Activated naive CD8-positive, alpha-beta T cell treated with anti-CD3 and anti-CD28 coated beads, Interleukin-2, amount 10 ng/mL, durations not matched to agents 7 days and 5 days (primary cell): ENCODE results near the gene PCDHB5. TPM values are rescaled to one million over a fixed set of nuclear protein-coding genes. Genes with fewer than 3 reads are reported as not detected.
"Not testable (repeated sequence)": the region's sequence is repeated elsewhere in the genome, so short reads cannot be mapped to it uniquely, and the experiment has no call there.

ENCODE experiments used
- ATAC-seq: fragments of 150-1000 bp; cut with Tn5 transposase; one replicate; pipeline ENCODE4 v1.10.0; 2021; ENCODE audit warnings: low read depth, moderate library complexity
- POLR2A ChIA-PET: fragments of 350-600 bp; sonication (Branson Sonifier 250); formaldehyde crosslinking; loops from one replicate; lab custom pipeline; 2021; ENCODE audit warnings: antibody characterized with exemption; lab: Charles Lee
- DNase-seq: peaks from one replicate; pipeline ENCODE4 v3.0.0; 2021
- H3K27ac Mint-ChIP-seq: one replicate; pipeline ENCODE4 v1.8.0; 2022; ENCODE audit warnings: mild to moderate bottlenecking, mixed read lengths
- H3K27me3 Mint-ChIP-seq: one replicate; pipeline ENCODE4 v1.8.0; 2022; ENCODE audit warnings: mild to moderate bottlenecking, moderate library complexity, mixed read lengths
- H3K36me3 Mint-ChIP-seq: one replicate; pipeline ENCODE4 v1.8.0; 2021; ENCODE audit warnings: mild to moderate bottlenecking, mixed read lengths
- H3K4me1 Mint-ChIP-seq: one replicate; pipeline ENCODE4 v1.8.0; 2021; ENCODE audit warnings: mixed read lengths
- H3K4me3 Mint-ChIP-seq: one replicate; pipeline ENCODE4 v1.8.0; 2022; ENCODE audit warnings: mild to moderate bottlenecking, moderate library complexity, mixed read lengths
- H3K9me3 Mint-ChIP-seq: one replicate; pipeline ENCODE4 v1.8.0; 2021; ENCODE audit warnings: mixed read lengths
- total RNA-seq, 2 experiments: library from RNA; stranded (reverse); gene quantifications; one replicate each; pipeline ENCODE4 v1.2.3, GENCODE V29; 2021

PCDHB5 gene
- total RNA-seq, 2 experiments from 2014 or later, result not detected

DNA sequence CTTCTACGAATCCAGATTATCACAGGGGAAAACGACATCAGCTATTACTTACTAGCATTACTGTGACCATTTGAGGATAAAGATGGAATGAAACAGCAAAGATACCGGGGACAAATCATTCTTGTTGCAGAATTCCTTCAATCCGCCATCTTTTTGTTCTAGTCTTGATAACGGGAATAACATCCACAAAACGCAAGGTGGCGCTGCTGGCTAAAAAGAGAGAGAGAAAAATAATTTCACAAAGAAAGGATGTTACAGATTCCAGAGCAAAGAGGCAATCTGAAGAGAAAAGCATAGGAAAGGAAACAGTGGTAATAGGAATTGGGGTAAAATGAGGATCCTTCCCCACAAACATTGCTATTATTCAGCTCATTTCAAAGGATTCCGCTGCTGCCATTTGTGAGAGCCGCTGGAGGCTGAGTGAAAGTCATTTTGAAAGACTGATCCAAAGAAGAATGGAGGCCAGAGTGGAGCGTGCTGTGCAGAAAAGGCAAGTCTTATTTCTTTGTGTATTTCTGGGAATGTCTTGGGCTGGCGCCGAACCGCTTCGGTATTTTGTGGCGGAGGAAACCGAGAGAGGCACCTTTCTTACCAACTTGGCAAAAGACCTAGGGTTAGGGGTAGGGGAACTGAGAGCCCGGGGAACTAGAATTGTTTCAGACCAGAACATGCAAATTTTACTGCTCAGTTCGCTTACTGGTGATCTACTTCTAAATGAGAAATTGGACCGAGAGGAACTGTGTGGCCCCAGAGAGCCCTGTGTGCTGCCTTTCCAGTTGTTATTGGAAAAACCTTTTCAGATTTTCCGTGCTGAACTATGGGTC lies 37.6 kb downstream of the PCDHB5 start, which contains the start of gene PCDHB7:
Gene PCDHB7, plus strand, starts transcription at position 264 of the 824 bp plus-strand sequence. Its CDS starts 192 bp downstream, at position 456.
- POLR2A ChIA-PET, result no interaction called here
- Mint-ChIP-seq H3K4me3 (no peak within 1 kb of the TSS), H3K4me1 (no peaks in the 10 kb centered on the region), H3K9me3 (peaks cover 1% of the 10 kb centered on the region), H3K27ac (no peak within 1 kb of the TSS), H3K27me3 (no peaks in the 10 kb centered on the region), H3K36me3 (no peaks in the 10 kb centered on the region)
- DNase-seq, result no peak
- no peak for ATAC-seq

GRCh38 chr5:141174291-141175104 lies 39.5 kb downstream of the PCDHB5 start:
- H3K27me3 Mint-ChIP-seq, H3K36me3 Mint-ChIP-seq, ATAC-seq, POLR2A ChIA-PET, H3K4me3 Mint-ChIP-seq, H3K4me1 Mint-ChIP-seq, H3K9me3 Mint-ChIP-seq, DNase-seq: not testable (repeated sequence)
- peak overlapping the region; percentile 18 for H3K27ac Mint-ChIP-seq

- ATAC-seq, result no peak
- POLR2A ChIA-PET, result no interaction called here
- H3K4me1 Mint-ChIP-seq, result no peaks in the 10 kb centered on the region
- no peaks in the 10 kb centered on the region for H3K27me3 Mint-ChIP-seq
- peaks cover 1% of the 10 kb centered on the region for H3K9me3 Mint-ChIP-seq
- H3K36me3 Mint-ChIP-seq, result no peaks in the 10 kb centered on the region
- no peak overlapping the region for H3K27ac Mint-ChIP-seq
- no peak for DNase-seq
- no peak overlapping the region for H3K4me3 Mint-ChIP-seq
Measured at GRCh38 chr5:141175933-141176332, 40.9 kb downstream of the PCDHB5 start.

DNA sequence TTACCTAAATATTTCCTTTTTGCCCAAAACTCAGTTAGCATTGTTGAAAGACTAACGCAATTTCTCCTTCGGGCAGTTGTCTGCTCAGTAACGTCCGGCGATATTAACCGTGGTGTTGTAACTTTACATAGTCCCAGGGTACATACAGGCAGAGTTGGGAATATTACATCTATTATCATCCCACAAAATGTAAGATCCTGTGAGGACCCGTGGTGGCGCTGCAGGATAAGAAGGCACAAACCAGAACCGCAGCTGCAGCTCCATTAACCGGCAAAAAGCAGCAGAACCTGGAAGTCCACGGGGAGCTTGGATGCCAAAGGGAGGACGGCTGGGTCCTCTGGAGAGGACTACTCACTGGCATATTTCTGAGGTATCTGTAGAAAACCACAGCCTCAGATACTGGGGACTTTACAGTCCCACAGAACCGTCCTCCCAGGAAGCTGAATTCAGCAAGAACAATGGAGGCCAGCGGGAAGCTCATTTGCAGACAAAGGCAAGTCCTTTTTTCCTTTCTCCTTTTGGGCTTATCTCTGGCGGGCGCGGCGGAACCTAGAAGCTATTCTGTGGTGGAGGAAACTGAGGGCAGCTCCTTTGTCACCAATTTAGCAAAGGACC lies 42.7 kb downstream of the PCDHB5 start, which contains the start of gene PCDHB8:
Gene PCDHB8, plus strand, starts transcription at position 214 of the 615 bp plus-strand sequence. Its CDS starts 245 bp downstream, at position 459.
- H3K27ac Mint-ChIP-seq, POLR2A ChIA-PET, H3K4me3 Mint-ChIP-seq, H3K27me3 Mint-ChIP-seq, ATAC-seq, H3K36me3 Mint-ChIP-seq, DNase-seq, H3K4me1 Mint-ChIP-seq, H3K9me3 Mint-ChIP-seq: not testable (repeated sequence)

DNA sequence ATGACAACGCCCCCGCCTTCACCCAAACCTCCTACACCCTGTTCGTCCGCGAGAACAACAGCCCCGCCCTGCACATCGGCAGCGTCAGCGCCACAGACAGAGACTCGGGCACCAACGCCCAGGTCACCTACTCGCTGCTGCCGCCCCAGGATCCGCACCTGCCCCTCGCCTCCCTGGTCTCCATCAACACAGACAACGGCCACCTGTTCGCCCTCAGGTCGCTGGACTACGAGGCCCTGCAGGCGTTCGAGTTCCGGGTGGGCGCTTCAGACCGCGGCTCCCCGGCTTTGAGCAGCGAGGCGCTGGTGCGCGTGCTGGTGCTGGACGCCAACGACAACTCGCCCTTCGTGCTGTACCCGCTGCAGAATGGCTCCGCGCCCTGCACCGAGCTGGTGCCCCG lies 44.4 kb downstream of the PCDHB5 start:
- H3K36me3 Mint-ChIP-seq, H3K4me1 Mint-ChIP-seq, H3K27me3 Mint-ChIP-seq, H3K9me3 Mint-ChIP-seq, POLR2A ChIA-PET, H3K27ac Mint-ChIP-seq, H3K4me3 Mint-ChIP-seq, ATAC-seq: not testable (repeated sequence)
- DNase-seq, result peak; percentile 44

- H3K4me3 Mint-ChIP-seq, ATAC-seq, H3K9me3 Mint-ChIP-seq, H3K4me1 Mint-ChIP-seq, H3K27ac Mint-ChIP-seq, H3K36me3 Mint-ChIP-seq, POLR2A ChIA-PET, DNase-seq: not testable (repeated sequence)
- peaks cover 12% of the 10 kb centered on the region for H3K27me3 Mint-ChIP-seq
Measured at GRCh38 chr5:141179876-141180275, 44.9 kb downstream of the PCDHB5 start.

- POLR2A ChIA-PET, result no interaction called here
- no peak for ATAC-seq
- Mint-ChIP-seq H3K9me3 (peaks cover 8% of the 10 kb centered on the region), H3K36me3 (no peaks in the 10 kb centered on the region), H3K27me3 (peaks cover 15% of the 10 kb centered on the region), H3K27ac (no peak overlapping the region), H3K4me1 (no peaks in the 10 kb centered on the region), H3K4me3 (no peak overlapping the region)
- DNase-seq, result no peak
Measured at GRCh38 chr5:141180313-141180712, 45.3 kb downstream of the PCDHB5 start.

- H3K27me3 Mint-ChIP-seq, result peaks cover 16% of the 10 kb centered on the region
- H3K4me3 Mint-ChIP-seq, result no peak within 1 kb of the TSS
- peak within 1 kb of the TSS; percentile 19 for H3K27ac Mint-ChIP-seq
Measured at GRCh38 chr5:141182248-141182647, 47.2 kb downstream of the PCDHB5 start, which contains the start of gene PCDHB16. TSS of gene PCDHB16 (plus strand) at chr5:141182387. CDS start at chr5:141182560, 173 bp downstream.

DNA sequence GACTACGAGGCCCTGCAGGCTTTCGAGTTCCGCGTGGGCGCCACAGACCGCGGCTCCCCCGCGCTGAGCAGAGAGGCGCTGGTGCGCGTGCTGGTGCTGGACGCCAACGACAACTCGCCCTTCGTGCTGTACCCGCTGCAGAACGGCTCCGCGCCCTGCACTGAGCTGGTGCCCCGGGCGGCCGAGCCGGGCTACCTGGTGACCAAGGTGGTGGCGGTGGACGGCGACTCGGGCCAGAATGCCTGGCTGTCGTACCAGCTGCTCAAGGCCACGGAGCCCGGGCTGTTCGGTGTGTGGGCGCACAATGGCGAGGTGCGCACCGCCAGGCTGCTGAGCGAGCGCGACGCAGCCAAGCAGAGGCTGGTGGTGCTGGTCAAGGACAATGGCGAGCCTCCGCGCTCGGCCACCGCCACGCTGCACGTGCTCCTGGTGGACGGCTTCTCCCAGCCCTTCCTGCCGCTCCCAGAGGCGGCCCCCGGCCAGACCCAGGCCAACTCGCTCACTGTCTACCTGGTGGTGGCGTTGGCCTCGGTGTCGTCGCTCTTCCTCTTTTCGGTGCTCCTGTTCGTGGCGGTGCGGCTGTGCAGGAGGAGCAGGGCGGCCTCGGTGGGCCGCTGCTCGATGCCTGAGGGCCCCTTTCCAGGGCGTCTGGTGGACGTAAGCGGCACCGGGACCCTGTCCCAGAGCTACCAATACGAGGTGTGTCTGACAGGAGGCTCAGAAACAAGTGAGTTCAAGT lies 49.3 kb downstream of the PCDHB5 start:
- DNase-seq, H3K4me1 Mint-ChIP-seq, H3K36me3 Mint-ChIP-seq, ATAC-seq, H3K4me3 Mint-ChIP-seq, POLR2A ChIA-PET, H3K27ac Mint-ChIP-seq: not testable (repeated sequence)
- H3K27me3 Mint-ChIP-seq, result peaks cover 19% of the 10 kb centered on the region
- H3K9me3 Mint-ChIP-seq, result peaks cover 20% of the 10 kb centered on the region

More at GRCh38 chr5:141182248-141182647, 47.2 kb downstream of the PCDHB5 start, which contains the start of gene PCDHB16:
- DNase-seq, result no peak
- POLR2A ChIA-PET, result no interaction called here
- Mint-ChIP-seq H3K9me3 (peaks cover 13% of the 10 kb centered on the region), H3K4me1 (no peaks in the 10 kb centered on the region), H3K36me3 (no peaks in the 10 kb centered on the region)
- ATAC-seq, result no peak

GRCh38 chr5:141186897-141187512 lies 52.0 kb downstream of the PCDHB5 start, which contains the start of gene PCDHB9:
TSS of gene PCDHB9 (plus strand) at chr5:141187161. CDS start at chr5:141187319, 158 bp downstream.
- Mint-ChIP-seq H3K9me3 (peaks cover 25% of the 10 kb centered on the region), H3K27me3 (peaks cover 20% of the 10 kb centered on the region), H3K4me1 (no peaks in the 10 kb centered on the region), H3K27ac (no peak within 1 kb of the TSS), H3K36me3 (no peaks in the 10 kb centered on the region), H3K4me3 (no peak within 1 kb of the TSS)
- POLR2A ChIA-PET, result no interaction called here
- DNase-seq (no peak), ATAC-seq (no peak)
